Stimulated activated naive B cell treated with anti-CD40 and anti-IgM and Interleukin-4, amounts not matched to agents 10 μg/mL and 1 μg/mL and 100 μg/mL, for 72 hours (primary cell): ENCODE measurements around the gene TSFM.
A peak's percentile ranks its signal among the peaks of the same experiment; 100 is the strongest.

Source experiments
- ATAC-seq, 2 donors: fragments of 150-1000 bp; cut with Tn5 transposase; replicated peaks; 2 replicates each; pipeline ENCODE4 v1.10.0; 2021; ENCODE audit warnings: moderate library complexity in 1 of 2
- DNase-seq: peaks from one replicate; pipeline ENCODE4 v3.0.0; 2021
- H3K27ac Mint-ChIP-seq: one replicate; pipeline ENCODE4 v1.8.0; 2022; ENCODE audit warnings: mild to moderate bottlenecking, mixed read lengths
- H3K27me3 Mint-ChIP-seq, 2 donors: one replicate each; pipeline ENCODE4 v1.8.0; 2022; ENCODE audit warnings: mixed read lengths in 2 of 2
- H3K36me3 Mint-ChIP-seq, 2 donors: one replicate each; pipeline ENCODE4 v1.8.0; 2022; ENCODE audit warnings: mixed read lengths in 2 of 2, mild to moderate bottlenecking in 1 of 2
- H3K4me1 Mint-ChIP-seq, 2 donors: one replicate each; pipeline ENCODE4 v1.8.0; 2022; ENCODE audit warnings: mixed read lengths in 2 of 2, mild to moderate bottlenecking in 1 of 2
- H3K4me3 Mint-ChIP-seq, 2 donors: one replicate each; pipeline ENCODE4 v1.8.0; 2022; ENCODE audit warnings: mild to moderate bottlenecking in 2 of 2, mixed read lengths in 2 of 2, moderate library complexity in 1 of 2
- H3K9me3 Mint-ChIP-seq, 2 donors: one replicate each; pipeline ENCODE4 v1.8.0; 2022; ENCODE audit warnings: mixed read lengths in 2 of 2, mild to moderate bottlenecking in 1 of 2

TSFM gene

DNA sequence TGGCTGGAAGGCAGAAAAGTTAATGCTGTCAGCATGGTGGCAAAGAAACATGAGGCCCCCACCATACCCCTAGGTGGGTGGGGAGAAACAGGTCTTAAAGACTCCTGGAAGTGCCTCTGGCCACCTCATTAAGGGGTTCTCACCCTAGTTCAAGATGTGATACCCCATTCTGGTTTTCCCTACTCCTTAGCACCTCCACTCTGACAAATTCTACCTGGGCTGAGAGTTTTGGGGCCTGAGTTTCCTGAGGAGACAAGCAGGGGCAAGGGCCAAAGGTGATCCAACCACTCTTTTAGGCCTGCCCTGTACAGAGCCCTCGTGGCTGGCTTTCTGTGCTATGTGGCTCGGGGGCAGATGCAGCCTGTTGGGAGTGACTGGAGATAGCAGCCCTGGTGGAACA, 43.8 kb downstream of the TSFM start:
- no peaks in the 10 kb centered on the region for H3K27me3 Mint-ChIP-seq
- no peak overlapping the region for H3K27ac Mint-ChIP-seq
- peaks cover 5 to 15% of the 10 kb centered on the region in 2 donors for H3K4me1 Mint-ChIP-seq
- H3K36me3 Mint-ChIP-seq: peaks cover 27 to 37% of the 10 kb centered on the region in 2 donors
- DNase-seq (no peak), ATAC-seq (no peak)
- no peaks in the 10 kb centered on the region for H3K9me3 Mint-ChIP-seq
- no peak overlapping the region for H3K4me3 Mint-ChIP-seq

DNA sequence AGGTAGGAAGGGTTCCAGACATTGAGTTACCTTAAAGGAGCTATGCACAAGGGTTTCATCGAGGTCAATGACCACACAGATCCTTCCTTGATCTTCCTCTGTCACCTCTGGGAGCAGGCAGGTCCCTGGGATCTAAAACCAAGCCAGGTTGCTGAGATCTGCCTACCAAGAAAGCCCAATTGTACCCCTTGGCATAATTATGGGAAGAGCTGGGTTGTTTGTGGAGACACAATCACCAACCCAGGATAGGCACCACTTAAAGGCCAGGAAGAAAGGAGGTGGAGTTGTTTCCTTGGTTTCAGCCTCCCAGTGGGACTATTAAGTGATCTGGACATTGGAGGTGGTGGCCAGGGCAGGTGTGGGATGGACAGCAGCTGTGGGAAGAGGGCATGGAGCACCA, 44.4 kb downstream of the TSFM start:
- ATAC-seq (no peak), DNase-seq (no peak)
- Mint-ChIP-seq H3K27ac (no peak overlapping the region), H3K36me3 (peaks cover 23 to 37% of the 10 kb centered on the region in 2 donors), H3K9me3 (no peaks in the 10 kb centered on the region), H3K27me3 (no peaks in the 10 kb centered on the region), H3K4me3 (no peak overlapping the region), H3K4me1 (peaks cover 11 to 21% of the 10 kb centered on the region in 2 donors)

DNA sequence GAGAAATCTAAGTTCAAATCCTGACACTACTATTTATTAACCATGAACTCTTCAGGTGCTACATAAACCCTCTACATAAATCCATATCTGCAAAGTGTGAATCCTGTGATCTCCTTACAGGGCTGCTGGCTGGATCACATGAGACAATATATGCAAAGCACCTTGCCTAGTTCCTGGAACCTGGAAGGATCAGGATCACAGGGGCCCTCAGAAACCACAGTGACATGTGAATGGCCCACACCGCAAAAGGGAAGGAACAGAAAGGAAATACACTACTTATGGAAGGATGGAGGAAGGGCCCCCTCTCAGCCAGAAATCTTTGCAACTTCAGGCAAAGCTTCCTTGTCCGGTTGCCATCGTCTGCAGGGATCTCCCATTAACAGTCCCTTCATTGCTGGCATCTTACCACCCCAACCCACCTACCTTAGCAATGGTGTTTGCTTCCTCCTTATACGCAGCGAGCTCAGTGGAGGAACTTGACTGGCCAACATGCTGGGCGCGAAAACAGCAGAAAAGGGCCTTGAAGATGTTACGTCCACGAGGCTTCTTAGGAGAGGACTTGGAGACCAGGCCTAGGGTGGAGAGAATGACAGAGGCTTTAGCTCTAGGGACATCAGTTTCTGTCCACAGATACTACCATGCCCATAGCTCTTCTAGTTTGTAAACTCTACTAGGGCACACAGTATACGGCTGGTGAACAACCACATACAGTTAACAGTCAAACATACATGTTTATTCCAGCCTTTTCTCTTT, 46.6 kb downstream of the TSFM start:
- peaks cover 20 to 42% of the 10 kb centered on the region in 2 donors for H3K4me1 Mint-ChIP-seq
- H3K9me3 Mint-ChIP-seq: no peaks in the 10 kb centered on the region
- no peak overlapping the region for H3K4me3 Mint-ChIP-seq
- ATAC-seq (no peak), DNase-seq (no peak)
- no peak overlapping the region for H3K27ac Mint-ChIP-seq
- H3K36me3 Mint-ChIP-seq: peaks cover 18 to 23% of the 10 kb centered on the region in 2 donors
- no peaks in the 10 kb centered on the region for H3K27me3 Mint-ChIP-seq

DNA sequence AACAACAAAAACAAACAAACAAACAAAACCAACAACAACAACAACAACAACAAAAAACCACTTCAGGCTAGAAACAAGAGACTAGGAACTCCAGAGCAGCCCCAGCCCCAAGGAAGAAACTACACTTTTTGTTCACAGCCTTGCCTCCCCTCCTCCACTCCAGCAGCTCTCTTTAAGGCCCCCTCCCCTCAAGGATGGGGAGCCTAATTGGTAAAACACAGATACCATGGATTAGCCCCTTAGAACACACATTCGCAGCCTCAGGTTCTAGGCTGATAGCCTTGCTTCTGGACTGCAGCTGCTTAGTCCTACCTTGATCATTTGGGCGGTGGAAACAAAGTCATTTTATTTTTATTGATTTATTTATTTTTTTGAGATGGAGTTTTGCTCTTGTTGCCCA, 47.8 kb downstream of the TSFM start:
- no peak overlapping the region for H3K27ac Mint-ChIP-seq
- no peaks in the 10 kb centered on the region for H3K27me3 Mint-ChIP-seq
- H3K36me3 Mint-ChIP-seq: peaks cover 10 to 17% of the 10 kb centered on the region in 2 donors
- no peak for DNase-seq
- no peak overlapping the region for H3K4me3 Mint-ChIP-seq
- H3K9me3 Mint-ChIP-seq: no peaks in the 10 kb centered on the region
- peaks cover 27 to 54% of the 10 kb centered on the region in 2 donors for H3K4me1 Mint-ChIP-seq
- ATAC-seq: no peak

DNA sequence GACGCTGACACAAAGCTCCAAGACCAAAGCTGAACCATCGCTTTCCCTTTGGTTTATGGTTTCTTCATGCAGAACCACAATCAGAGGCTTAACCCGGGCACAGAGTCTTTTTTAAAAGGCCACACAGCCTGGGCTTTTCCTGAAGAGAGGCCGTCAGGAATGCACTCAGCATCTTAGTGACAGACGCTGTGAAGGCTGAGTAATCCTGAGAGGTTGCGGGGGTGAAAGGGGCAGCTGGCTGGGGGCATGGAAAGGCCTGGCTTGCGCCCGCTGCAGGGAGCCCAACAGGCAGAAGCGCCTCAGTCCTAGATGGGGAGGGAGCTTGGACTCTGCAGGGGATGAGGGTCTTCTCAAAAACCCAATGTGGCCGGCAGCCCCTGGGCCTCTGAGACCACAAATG, 50.4 kb downstream of the TSFM start:
- peak; percentile 18 to 19 for ATAC-seq
- no peak for DNase-seq
- no peaks in the 10 kb centered on the region for H3K9me3 Mint-ChIP-seq
- peaks cover 48 to 80% of the 10 kb centered on the region in 2 donors for H3K4me1 Mint-ChIP-seq
- no peak overlapping the region for H3K27ac Mint-ChIP-seq
- no peaks in the 10 kb centered on the region for H3K27me3 Mint-ChIP-seq
- H3K4me3 Mint-ChIP-seq: no peak overlapping the region
- peaks cover 0 to 6% of the 10 kb centered on the region in 2 donors for H3K36me3 Mint-ChIP-seq

DNA sequence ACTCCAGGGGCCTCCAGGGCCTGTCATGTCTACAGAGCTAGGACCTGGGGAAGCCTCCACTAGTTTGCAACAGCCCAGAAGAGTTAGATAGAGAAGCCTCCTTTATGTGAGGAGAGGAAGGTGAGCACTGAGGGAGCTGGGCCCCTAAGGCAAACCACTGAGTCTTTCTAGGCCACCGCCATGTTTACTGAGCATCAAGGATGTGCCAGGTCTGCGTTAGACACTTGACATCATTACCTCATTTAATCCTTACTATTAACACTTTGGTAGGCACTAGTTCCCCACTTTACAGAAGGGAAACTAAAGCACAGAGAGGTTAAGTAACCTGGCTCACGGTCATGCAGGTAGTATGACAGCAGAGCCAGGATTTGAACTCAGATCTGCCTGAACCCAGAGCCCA, 51.1 kb downstream of the TSFM start:
- ATAC-seq: no peak
- Mint-ChIP-seq H3K4me1 (peaks cover 54 to 87% of the 10 kb centered on the region in 2 donors), H3K36me3 (peaks cover 0 to 4% of the 10 kb centered on the region in 2 donors), H3K27ac (no peak overlapping the region), H3K9me3 (no peaks in the 10 kb centered on the region), H3K27me3 (no peaks in the 10 kb centered on the region), H3K4me3 (no peak overlapping the region)
- no peak for DNase-seq

DNA sequence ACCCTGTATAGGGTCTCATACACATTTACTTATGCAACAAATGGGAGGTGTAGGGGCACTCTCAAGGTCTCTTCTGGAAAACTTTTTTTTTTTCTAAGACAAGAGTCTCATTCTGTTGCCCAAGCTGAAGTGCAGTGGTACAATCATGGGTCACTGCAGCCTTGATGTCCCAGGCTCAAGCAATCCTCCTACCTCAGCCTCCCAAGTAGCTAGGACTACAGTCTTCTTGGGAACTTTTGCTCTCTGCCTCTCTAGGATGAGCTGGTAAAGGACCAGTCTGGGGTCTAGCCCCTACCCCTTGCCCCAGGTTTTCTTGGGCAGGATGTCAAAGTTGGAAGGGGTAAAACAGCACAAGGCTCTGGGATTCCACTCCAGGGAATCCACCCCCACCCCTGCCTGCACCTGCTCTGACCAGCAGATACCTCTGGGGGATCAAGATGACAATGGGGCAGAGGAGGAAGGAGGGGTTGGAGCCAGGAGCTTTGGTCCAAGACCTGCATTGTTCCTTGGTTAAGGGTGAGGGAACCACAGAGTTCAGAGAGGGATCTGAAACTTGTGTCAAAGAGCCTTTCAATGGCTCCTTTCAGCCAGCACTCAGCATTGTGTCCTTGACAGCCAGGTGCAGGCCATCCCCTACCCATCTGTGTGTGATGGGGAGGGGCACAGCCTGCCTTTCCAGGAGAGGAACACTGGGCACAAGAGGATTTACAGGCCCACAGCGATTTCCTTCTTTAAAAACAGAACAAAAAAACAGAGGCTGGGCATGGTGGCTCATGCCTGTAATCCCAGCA, 51.7 kb downstream of the TSFM start:
- peak overlapping the region in 1 of 2 donors; percentile 36 for H3K4me3 Mint-ChIP-seq
- peaks cover 57 to 88% of the 10 kb centered on the region in 2 donors for H3K4me1 Mint-ChIP-seq
- H3K27me3 Mint-ChIP-seq: no peaks in the 10 kb centered on the region
- peak; percentile 28 to 31 for ATAC-seq
- DNase-seq: no peak
- no peaks in the 10 kb centered on the region for H3K9me3 Mint-ChIP-seq
- peaks cover 0 to under 1% of the 10 kb centered on the region in 2 donors for H3K36me3 Mint-ChIP-seq
- H3K27ac Mint-ChIP-seq: peak overlapping the region; percentile 70

DNA sequence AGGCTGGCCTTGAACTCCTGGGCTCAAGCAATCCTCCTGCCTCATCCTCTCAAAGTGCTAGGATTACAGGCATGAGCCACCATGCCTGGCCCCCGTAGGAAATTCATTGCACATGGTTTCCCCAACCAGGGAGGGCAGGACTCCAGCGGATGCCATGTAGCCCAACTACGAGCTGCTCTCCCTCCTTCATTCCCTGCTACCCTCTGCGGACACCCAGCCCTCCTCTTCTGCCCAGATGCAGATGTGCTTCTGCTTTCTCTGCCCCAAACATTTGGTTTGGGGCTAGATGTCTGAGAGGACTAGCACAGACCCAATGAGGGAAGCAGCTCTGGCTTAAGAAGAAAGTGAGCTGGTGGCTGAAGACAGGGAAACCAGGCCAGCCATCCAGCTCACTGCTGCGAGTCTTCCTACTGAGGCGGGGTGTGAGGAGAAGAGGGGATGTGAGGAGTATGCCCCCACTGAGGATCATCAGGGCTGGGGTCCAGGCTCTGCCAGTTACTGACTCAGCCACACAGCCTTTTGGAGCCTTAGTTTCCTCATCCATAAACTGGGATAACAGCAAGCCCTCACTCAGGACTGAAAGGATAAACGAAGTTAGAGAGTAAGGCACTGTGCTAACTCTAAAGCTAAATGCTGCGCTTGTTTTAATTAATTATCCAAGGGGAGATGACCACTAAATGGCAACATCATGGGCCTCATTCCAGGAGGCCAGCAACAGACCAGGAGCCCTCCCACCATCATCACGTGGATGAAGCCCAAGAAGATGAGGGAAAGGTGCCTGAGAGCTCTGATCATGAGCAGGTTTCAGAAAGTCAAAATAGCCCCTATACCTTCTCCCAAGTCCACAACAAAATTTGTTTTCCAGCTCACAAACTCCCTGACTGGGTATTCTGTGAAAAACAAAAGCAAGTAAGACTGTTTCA, 53.0 kb downstream of the TSFM start:
- H3K4me1 Mint-ChIP-seq: peaks cover 64 to 95% of the 10 kb centered on the region in 2 donors
- no peaks in the 10 kb centered on the region for H3K36me3 Mint-ChIP-seq
- ATAC-seq (peak in 1 of 2 donors; percentile 33), DNase-seq (no peak)
- no peaks in the 10 kb centered on the region for H3K9me3 Mint-ChIP-seq
- H3K27me3 Mint-ChIP-seq: no peaks in the 10 kb centered on the region
- H3K4me3 Mint-ChIP-seq: peak overlapping the region in 1 of 2 donors; percentile 31
- H3K27ac Mint-ChIP-seq: peak overlapping the region; percentile 72

DNA sequence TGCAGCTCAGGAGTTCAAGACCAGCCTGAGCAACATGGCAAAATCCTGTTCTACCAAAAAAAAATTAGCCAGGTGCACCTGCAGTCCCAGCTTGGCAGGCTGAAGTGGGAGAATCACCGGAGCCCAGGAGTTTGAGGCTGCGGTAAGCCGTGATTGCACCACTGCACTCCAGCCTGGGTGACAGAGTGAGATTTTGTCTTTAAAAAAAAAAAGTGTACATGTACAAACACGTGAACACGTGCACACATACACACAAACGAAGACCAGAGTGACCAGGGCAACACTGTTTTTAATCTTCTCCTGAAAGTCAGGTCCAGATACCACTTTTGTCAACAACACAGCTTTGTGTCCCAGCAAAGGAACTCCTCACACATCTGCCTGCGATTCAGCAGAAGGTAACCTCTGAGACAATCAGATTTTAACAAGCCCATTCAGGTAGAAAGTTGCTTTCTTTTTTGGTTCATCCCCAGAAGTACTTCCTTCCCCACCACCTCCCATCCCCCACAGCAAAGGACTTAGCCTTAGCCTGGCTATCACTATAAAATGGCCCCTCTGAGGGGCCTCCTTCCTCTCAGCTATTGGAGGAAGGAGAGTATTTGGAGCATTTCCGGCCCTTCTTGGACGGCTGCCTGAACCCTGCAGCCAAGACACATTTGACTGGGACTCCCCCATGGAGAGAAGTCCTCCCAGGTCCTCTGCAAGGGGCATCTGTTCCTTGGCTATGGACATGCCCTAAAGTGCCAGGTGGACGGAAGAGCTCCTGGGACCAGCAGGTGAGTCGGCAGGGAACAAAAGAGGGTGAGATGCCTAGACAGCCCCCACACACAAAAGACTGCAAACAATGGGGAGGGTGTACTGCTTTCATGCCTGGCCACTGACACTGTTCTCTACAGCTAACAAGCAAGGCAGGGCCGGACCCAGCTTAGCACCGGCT, 54.1 kb downstream of the TSFM start:
- Mint-ChIP-seq H3K4me1 (peaks cover 70 to 99% of the 10 kb centered on the region in 2 donors), H3K27ac (peak overlapping the region; percentile 72), H3K36me3 (no peaks in the 10 kb centered on the region), H3K4me3 (peak overlapping the region; percentile 52 to 61), H3K27me3 (no peaks in the 10 kb centered on the region), H3K9me3 (no peaks in the 10 kb centered on the region)
- ATAC-seq (peak; percentile 33 to 46), DNase-seq (no peak)

DNA sequence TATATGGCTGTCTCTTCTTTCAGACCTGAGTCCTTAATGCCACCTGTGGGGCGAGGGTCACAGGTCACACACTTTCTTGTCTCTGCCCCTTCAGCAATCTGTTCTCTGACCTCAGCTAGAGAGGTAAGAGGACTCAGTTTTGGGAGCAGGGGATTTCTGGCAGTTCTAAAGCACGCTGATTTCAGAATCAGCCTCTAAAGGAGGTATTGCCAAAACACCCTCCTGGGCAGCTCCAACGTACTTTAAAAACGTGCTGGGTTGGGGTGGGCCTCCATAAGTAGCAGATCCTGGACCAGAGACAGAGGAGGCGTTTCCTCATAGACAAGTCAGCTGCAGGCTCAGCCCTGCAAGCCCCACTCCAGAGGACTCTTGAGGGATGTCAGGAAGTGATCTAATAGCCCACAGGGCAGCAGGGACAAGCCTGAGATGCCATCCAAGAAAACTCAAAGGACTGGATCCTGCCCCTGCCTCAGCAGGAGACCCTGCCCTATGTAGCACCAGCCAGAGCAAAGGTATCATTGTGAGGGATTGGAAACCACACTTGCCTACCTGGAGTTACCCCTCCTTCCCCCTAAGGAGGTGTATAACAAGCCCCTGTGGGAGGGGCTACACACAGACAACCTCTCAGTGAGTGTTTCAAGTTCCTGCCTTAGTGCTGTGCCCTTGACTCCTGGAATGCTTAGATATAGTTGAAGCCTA, 55.4 kb downstream of the TSFM start:
- Mint-ChIP-seq H3K27me3 (no peaks in the 10 kb centered on the region), H3K27ac (peak overlapping the region; percentile 67), H3K4me3 (peak overlapping the region; percentile 18 to 22)

DNA sequence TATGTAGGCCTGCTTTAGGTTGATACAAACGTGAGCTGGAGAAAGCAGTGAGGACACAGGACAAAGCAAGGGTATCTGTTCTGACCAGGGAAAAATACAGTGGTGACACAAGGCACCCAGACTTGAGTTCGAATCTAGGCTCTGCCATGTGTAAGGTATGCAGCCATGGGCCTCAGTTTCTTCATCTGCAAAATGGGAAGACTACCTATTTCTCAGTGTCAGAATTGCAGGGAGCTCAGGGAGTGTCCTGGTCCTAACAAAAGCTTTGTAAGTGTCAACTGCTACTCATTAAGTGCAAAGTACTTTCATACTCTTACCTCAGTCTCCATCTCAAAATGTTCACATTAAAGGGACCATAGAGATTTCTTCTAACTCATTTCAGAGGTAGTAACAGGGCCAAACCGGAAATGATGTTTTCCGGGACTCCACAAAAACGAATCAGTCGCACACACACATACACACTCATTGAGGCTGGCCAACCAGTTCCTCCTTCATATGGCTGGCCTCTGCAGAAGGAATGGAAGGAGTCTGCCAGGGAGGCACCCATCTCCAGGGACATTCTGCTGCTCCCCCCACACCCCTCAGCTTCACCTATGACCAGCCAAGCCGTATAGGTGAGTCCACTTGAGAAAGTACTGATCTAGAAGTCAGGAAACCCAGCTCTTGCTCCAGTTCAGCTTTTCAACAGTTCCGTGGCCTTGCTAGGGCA, 56.2 kb downstream of the TSFM start:
- Mint-ChIP-seq H3K4me1 (peaks cover 76 to 100% of the 10 kb centered on the region in 2 donors), H3K27me3 (no peaks in the 10 kb centered on the region), H3K36me3 (no peaks in the 10 kb centered on the region), H3K9me3 (no peaks in the 10 kb centered on the region), H3K27ac (peak overlapping the region; percentile 81), H3K4me3 (peak overlapping the region in 1 of 2 donors; percentile 35)
- ATAC-seq (peak; percentile 38 to 47), DNase-seq (no peak)

More for the DNA sequence above, 55.4 kb downstream of the TSFM start:
- Mint-ChIP-seq H3K36me3 (no peaks in the 10 kb centered on the region), H3K4me1 (peaks cover 76 to 100% of the 10 kb centered on the region in 2 donors), H3K9me3 (no peaks in the 10 kb centered on the region)
- ATAC-seq (peak; percentile 23 to 29), DNase-seq (no peak)

DNA sequence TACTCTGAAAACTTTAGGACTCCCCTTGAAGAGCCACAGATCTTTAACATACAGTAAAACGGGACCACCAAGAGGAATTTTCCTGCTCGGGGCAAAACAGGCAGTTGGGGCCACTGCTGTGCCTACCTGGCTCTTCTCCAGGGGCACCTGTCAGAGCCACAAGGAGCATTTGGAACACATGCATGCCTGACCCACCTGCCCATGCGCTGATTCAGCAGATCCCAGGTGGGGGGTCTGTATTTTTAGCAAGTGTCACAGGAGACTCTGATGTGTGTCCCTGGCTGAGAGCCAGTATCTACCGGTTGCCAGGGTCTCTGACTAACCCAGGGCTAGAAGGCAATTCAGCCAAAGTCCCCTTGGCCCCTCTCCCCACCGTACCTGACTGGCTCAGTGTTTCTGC, 57.4 kb downstream of the TSFM start:
- ATAC-seq (no peak), DNase-seq (no peak)
- Mint-ChIP-seq H3K9me3 (no peaks in the 10 kb centered on the region), H3K27ac (peak overlapping the region; percentile 42), H3K27me3 (no peaks in the 10 kb centered on the region), H3K36me3 (no peaks in the 10 kb centered on the region), H3K4me1 (peaks cover 76 to 99% of the 10 kb centered on the region in 2 donors), H3K4me3 (no peak overlapping the region)
